Measurements from ENCODE around the gene RFX3. TPM values are rescaled to one million over a fixed set of nuclear protein-coding genes. Genes with fewer than 3 reads are reported as not detected.

The RFX3 gene
- total RNA-seq, 4 donors from 2014 or later, result 4.0 to 8.2 (median 5.6) TPM

- WGBS, 2 donors, result 92 to 94% methylated on average over 2 of the region's 2 CpGs
- TF ChIP-seq POLR2A (IDR thresholded peaks at IDR 0.05) (no peak), CTCF (IDR thresholded peaks at IDR 0.05) (no peak)
- no peak for DNase-seq (ENCODE audit: low spot score in 2 of 2)
- H3K4me3 ChIP-seq (ENCODE audit: low read depth, poor library complexity, severe bottlenecking), result no peak overlapping the region
- intact Hi-C loops (cut with DNase I; ENCODE audit: low total_unique reads), result no loop called here
Measured at GRCh38 chr9:3482578-3482977, 43.2 kb downstream of the RFX3 start.

GRCh38 chr9:3480353-3480655 is 45.5 kb downstream of the RFX3 start:
- WGBS, 2 donors, result 91 to 95% methylated on average over 3 of the region's 3 CpGs
- no peak overlapping the region for H3K4me3 ChIP-seq (ENCODE audit: low read depth, poor library complexity, severe bottlenecking)
- DNase-seq (ENCODE audit: low spot score in 2 of 2), result no peak
- intact Hi-C loops (cut with DNase I; ENCODE audit: low total_unique reads), result no loop called here
- no peak for TF ChIP-seq CTCF (IDR thresholded peaks at IDR 0.05)
- no peak for TF ChIP-seq POLR2A (IDR thresholded peaks at IDR 0.05)

GRCh38 chr9:3479514-3480352 is 46.1 kb downstream of the RFX3 start:
- intact Hi-C loops (cut with DNase I; ENCODE audit: low total_unique reads), result no loop called here
- TF ChIP-seq CTCF (IDR thresholded peaks at IDR 0.05), result no peak
- TF ChIP-seq POLR2A (IDR thresholded peaks at IDR 0.05), result no peak
- H3K4me3 ChIP-seq (ENCODE audit: low read depth, poor library complexity, severe bottlenecking), result no peak overlapping the region
- no peak for DNase-seq (ENCODE audit: low spot score in 2 of 2)
- 85 to 90% methylated on average over 7 of the region's 7 CpGs for WGBS, 2 donors

DNA sequence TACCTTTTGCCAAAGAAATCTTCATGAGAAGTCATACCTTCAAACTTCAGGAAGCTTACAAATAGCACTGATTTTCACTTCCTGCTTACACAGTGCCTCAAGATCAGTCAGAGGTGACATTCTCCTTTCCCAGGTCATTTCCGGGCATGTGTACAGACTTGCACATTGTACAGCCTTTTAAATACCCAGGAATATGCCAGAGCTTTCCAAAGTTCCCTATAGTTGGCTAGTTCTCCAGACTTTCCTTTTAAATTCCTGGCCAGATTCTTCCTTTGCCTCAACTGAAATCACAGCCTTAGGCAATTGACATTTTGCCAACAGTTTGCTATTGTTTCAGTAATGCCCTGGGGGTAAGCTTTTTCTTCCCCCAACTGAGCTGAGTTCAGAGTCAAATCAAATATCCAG is 47.2 kb downstream of the RFX3 start:
- intact Hi-C loops (cut with DNase I; ENCODE audit: low total_unique reads), result no loop called here
- no peak for TF ChIP-seq POLR2A (IDR thresholded peaks at IDR 0.05)
- no peak for TF ChIP-seq CTCF (IDR thresholded peaks at IDR 0.05)

GRCh38 chr9:3477236-3477834 is 48.5 kb downstream of the RFX3 start:
- WGBS, 2 donors, result 87 to 89% methylated on average over 4 of the region's 4 CpGs
- no peak for TF ChIP-seq CTCF (IDR thresholded peaks at IDR 0.05)
- TF ChIP-seq POLR2A (IDR thresholded peaks at IDR 0.05), result no peak
- intact Hi-C loops (cut with DNase I; ENCODE audit: low total_unique reads), result no loop called here
- no peak for DNase-seq (ENCODE audit: low spot score in 2 of 2)
- H3K4me3 ChIP-seq (ENCODE audit: low read depth, poor library complexity, severe bottlenecking), result no peak overlapping the region

More for the DNA sequence above, 47.2 kb downstream of the RFX3 start:
- no peak for DNase-seq (ENCODE audit: low spot score in 2 of 2)
- 67 to 74% methylated on average over 1 of the region's 1 CpG for WGBS, 2 donors
- no peak overlapping the region for H3K4me3 ChIP-seq (ENCODE audit: low read depth, poor library complexity, severe bottlenecking)

Data from lower leg skin (tissue), 4 donors.